Measurements from ENCODE around the gene ATXN8OS.
A peak's percentile ranks its signal among the peaks of the same experiment; 100 is the strongest.

Gene ATXN8OS

GRCh38 chr13:70162141-70162540 is 54.5 kb downstream of the ATXN8OS start:
- H3K36me3 ChIP-seq (ENCODE audit: insufficient read depth): no peaks in the 10 kb centered on the region
- peak overlapping the region; percentile 33; the same call in 1 of the 2 replicates for H3K27ac ChIP-seq
- H3K79me2 ChIP-seq (ENCODE audit: insufficient read depth, low read depth): no peaks in the 10 kb centered on the region
- H2AFZ ChIP-seq (ENCODE audit: low read depth): peak overlapping the region; percentile 59
- TF ChIP-seq CTCF (conservative IDR thresholded peaks at IDR 0.05; ENCODE audit: low read depth, low read length): no peak
- H4K20me1 ChIP-seq (ENCODE audit: insufficient read depth): no peaks in the 10 kb centered on the region
- peak overlapping the region; percentile 54 for H3K4me2 ChIP-seq
- peaks cover 20% of the 10 kb centered on the region for H3K4me1 ChIP-seq (ENCODE audit: low read depth, poor library complexity, severe bottlenecking)
- H3K9ac ChIP-seq: no peak overlapping the region; the same call in 1 of the 2 replicates
- H3K4me3 ChIP-seq (IDR thresholded peaks at IDR 0.05; ENCODE audit: insufficient read depth, low read depth, low read length): no peak overlapping the region
- H3K27me3 ChIP-seq (ENCODE audit: insufficient read depth, low read depth): no peaks in the 10 kb centered on the region

GRCh38 chr13:70170689-70171088 is 63.1 kb downstream of the ATXN8OS start:
- no peak overlapping the region for H3K4me2 ChIP-seq

GRCh38 chr13:70171151-70171550 is 63.5 kb downstream of the ATXN8OS start:
- H3K79me2 ChIP-seq (ENCODE audit: insufficient read depth, low read depth): no peaks in the 10 kb centered on the region

More at GRCh38 chr13:70170689-70171088, 63.1 kb downstream of the ATXN8OS start:
- no peaks in the 10 kb centered on the region for H3K27me3 ChIP-seq (ENCODE audit: insufficient read depth, low read depth)
- H4K20me1 ChIP-seq (ENCODE audit: insufficient read depth): no peaks in the 10 kb centered on the region
- H3K27ac ChIP-seq: no peak overlapping the region
- H3K79me2 ChIP-seq (ENCODE audit: insufficient read depth, low read depth): no peaks in the 10 kb centered on the region
- no peaks in the 10 kb centered on the region for H3K4me1 ChIP-seq (ENCODE audit: low read depth, poor library complexity, severe bottlenecking)
- no peak overlapping the region for H2AFZ ChIP-seq (ENCODE audit: low read depth)
- no peaks in the 10 kb centered on the region for H3K36me3 ChIP-seq (ENCODE audit: insufficient read depth)
- no peak for TF ChIP-seq CTCF (conservative IDR thresholded peaks at IDR 0.05; ENCODE audit: low read depth, low read length)
- H3K4me3 ChIP-seq (IDR thresholded peaks at IDR 0.05; ENCODE audit: insufficient read depth, low read depth, low read length): no peak overlapping the region
- no peak overlapping the region for H3K9ac ChIP-seq

GRCh38 chr13:70172946-70173597 is 65.4 kb downstream of the ATXN8OS start:
- H2AFZ ChIP-seq (ENCODE audit: low read depth): no peak overlapping the region
- H3K9ac ChIP-seq: no peak overlapping the region
- H3K79me2 ChIP-seq (ENCODE audit: insufficient read depth, low read depth): no peaks in the 10 kb centered on the region
- H3K4me1 ChIP-seq (ENCODE audit: low read depth, poor library complexity, severe bottlenecking): no peaks in the 10 kb centered on the region
- H3K4me3 ChIP-seq (IDR thresholded peaks at IDR 0.05; ENCODE audit: insufficient read depth, low read depth, low read length): no peak overlapping the region
- H3K4me2 ChIP-seq: no peak overlapping the region
- H3K36me3 ChIP-seq (ENCODE audit: insufficient read depth): no peaks in the 10 kb centered on the region
- no peak overlapping the region for H3K27ac ChIP-seq
- TF ChIP-seq CTCF (conservative IDR thresholded peaks at IDR 0.05; ENCODE audit: low read depth, low read length): no peak
- H4K20me1 ChIP-seq (ENCODE audit: insufficient read depth): no peaks in the 10 kb centered on the region
- no peaks in the 10 kb centered on the region for H3K27me3 ChIP-seq (ENCODE audit: insufficient read depth, low read depth)

More at GRCh38 chr13:70171151-70171550, 63.5 kb downstream of the ATXN8OS start:
- Histone ChIP-seq H3K27ac (no peak overlapping the region), H3K4me2 (no peak overlapping the region), H2AFZ (ENCODE audit: low read depth) (no peak overlapping the region), H3K9ac (no peak overlapping the region), H3K4me1 (ENCODE audit: low read depth, poor library complexity, severe bottlenecking) (no peaks in the 10 kb centered on the region), H3K4me3 (IDR thresholded peaks at IDR 0.05; ENCODE audit: insufficient read depth, low read depth, low read length) (no peak overlapping the region), H4K20me1 (ENCODE audit: insufficient read depth) (no peaks in the 10 kb centered on the region), H3K36me3 (ENCODE audit: insufficient read depth) (no peaks in the 10 kb centered on the region), H3K27me3 (ENCODE audit: insufficient read depth, low read depth) (no peaks in the 10 kb centered on the region)
- TF ChIP-seq CTCF (conservative IDR thresholded peaks at IDR 0.05; ENCODE audit: low read depth, low read length): no peak

Data from KMS-11 (cell line).